ENCODE measurements around the gene BDH2.

The BDH2 gene

DNA sequence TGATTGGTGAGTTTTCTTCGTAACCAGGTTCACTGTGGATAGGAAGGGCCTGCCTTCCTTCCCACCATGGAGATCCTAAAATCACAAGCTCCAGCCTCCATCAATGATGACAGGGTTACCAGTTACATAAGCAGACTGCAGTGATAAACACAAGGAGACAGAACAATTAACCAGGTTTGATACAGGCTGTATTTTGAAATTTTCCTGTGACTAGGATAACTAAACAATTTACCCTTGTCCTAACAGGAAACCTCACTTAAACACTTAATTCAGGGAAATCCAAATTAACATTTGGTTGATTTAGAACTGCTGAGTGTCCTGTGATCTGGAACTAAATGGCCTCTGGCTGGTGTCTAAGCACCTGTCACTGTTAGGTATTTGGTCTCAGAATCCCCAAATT is 20.0 kb downstream of the BDH2 start:
- DNase-seq = no peak

GRCh38 chr4:103076747-103077347 is 22.8 kb downstream of the BDH2 start, which contains the start of gene SLC9B2:
Gene SLC9B2 (minus strand): TSS chr4:103076761. CDS start chr4:103067550, 9,211 bp downstream.
- no peak for DNase-seq

DNA sequence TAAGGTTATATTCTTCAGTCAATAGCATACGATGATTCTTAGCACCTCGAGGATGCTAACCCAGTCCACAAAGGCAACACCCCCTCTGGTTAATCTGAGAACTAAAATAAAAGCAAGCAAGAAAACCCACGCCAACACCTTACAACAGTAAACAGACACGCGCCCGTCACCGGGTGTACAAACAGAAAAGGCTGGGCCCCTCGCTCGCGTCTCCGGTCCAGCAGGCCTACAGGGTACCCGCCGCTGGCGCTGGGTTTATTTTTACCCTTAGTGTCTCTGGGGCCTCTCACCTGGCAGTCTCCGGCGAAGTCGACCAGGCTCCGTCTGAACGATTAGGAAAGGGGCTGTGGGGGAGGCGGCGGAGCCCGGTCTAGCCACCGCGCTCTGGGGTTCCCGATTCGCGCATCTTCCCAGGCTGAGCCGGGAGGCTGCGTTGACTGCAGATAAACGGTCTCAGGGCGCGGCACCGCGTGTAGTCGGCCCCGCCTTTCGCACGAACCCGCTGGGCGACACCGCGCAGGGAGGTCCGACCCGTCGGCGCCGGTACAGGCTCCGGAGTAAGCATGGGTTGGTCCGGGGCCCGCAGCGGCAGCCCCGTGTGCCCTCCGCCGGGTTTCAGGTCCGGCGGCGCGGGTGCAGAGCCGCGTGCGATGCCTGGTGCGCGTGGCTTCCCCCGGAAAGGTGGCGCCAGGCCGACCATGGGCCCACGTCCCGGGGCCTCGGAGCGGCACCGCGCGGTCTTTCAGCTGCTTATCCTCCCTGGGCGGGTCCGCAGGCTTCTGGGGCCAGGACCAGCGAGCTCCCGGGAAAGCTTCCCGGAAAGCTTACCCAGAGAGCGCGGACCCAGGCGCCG is 23.5 kb downstream of the BDH2 start:
- DNase-seq = peak; percentile 45

DNA sequence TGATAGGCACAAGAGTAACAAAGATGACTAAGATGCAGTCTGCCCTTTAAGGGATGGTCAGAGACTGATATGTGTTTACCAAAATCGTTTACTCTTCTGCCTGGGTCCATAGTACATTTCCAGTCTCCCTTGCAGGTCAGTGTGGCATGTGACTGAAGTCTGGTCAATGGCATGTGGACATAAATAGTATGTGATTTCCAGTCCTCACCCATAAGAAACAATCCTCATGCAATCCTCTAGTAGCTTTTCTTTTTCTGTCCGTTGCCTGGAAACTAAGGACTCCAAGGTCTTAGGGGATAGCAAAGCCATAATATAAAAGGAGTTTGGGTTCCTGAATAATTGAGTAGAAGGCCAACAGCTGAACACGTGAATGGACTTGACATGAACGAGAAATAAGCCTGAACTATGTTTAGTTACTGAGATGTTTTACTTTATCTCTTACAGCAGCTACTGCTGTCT is 24.2 kb downstream of the BDH2 start:
- no peak for DNase-seq

GRCh38 chr4:103074744-103075434 is 24.7 kb downstream of the BDH2 start:
- no peak for DNase-seq

- DNase-seq = no peak
Measured at GRCh38 chr4:103073792-103074438, 25.7 kb downstream of the BDH2 start.

- DNase-seq = no peak
Measured at GRCh38 chr4:103067841-103068547, 31.6 kb downstream of the BDH2 start.

DNA sequence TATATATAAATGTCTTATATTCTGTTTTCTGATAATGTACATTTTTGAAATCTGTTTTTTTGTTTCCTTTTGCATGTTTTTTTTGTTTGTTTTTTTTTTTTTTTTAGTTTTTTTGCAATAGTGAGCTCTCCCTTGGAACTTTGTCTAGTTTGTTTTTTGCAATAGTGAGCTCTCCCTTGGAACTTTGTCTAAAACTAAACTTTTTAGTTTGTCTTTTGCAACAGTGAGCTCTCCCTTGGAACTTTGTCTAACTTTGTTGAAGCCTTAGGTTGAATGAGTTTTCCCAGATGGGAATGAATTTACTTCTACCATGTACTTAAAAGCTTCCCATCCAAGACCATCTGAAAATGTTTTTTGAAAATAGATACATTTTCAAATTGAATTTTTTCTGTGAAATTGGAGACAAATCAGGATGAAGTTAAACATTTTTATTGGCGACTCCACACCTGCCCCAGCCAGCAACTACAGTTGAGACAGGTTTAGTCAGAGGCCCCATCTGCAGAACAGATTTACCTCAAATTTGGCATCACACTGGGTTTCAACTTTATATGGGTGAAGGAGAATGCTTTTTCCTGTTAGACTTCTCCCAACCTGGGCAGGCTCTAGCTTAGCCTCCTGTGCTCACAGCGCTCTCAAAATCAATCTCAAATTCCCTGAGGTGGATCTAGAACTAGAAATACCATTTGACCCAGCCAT is 39.0 kb downstream of the BDH2 start:
- no peak for DNase-seq

GRCh38 chr4:103054030-103054429 is 45.6 kb downstream of the BDH2 start:
- no peak for DNase-seq

DNA sequence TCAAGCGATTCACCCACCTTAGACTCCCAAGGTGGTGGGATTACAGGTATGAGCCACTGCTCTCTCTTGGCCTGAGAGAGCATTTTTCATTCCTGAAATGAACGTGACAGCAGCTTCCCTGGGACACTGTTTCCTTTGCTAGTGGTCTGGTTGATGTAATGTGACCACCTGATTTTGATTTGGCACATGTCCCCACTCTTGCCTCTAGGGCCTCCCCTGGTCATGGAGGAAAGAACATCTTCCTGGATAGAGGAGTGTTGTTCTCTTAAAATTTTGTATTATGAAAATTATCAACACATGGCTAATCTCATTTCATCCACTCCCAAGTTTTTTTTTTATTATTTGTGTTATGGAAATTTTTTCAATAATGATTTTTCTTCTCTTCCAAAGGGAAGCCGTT is 46.9 kb downstream of the BDH2 start:
- DNase-seq = no peak

- no peak for DNase-seq
Measured at GRCh38 chr4:103052145-103052544, 47.5 kb downstream of the BDH2 start.

GRCh38 chr4:103050736-103051436 is 48.7 kb downstream of the BDH2 start:
- no peak for DNase-seq

GRCh38 chr4:103046416-103047290 is 53.0 kb downstream of the BDH2 start:
- DNase-seq = peak; percentile 10

DNA sequence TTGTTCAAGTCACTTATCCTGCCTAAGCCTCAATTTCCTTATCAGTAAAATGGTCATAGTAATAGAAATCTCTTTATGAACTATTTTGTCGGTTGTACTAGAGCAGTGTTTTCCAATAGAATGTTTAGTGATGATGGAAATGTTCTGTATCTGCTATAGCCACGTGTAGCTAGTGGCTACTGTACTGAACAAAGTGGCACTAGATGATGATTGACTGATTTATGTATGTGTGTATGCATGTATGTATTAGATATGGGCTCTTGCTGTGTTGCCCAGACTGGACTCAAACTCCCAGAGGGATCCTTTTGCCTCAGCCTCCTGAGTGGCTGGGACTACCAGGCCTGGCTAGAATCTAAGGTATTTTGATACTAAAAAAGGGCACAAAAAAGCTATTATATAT is 55.5 kb downstream of the BDH2 start:
- no peak for DNase-seq

DNA sequence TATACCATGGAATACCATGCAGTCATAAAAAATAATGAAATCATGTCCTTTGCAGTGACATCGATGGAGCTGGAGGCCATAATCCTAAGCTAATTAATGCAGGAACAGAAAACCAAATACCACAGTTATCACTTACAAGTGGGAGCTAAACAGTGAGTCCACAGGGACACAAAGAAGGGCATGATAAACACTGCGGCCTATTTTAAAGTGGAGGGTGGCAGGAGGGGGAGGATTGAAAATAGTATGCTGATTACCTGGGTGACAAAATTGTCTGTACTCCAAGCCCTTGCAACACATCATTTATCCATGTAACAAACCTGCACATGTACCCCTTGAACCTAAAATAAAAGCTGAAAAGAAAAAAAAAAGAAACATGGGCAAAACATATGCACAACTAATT is 63.5 kb downstream of the BDH2 start:
- no peak for DNase-seq

- DNase-seq = peak; percentile 4
Measured at GRCh38 chr4:103032574-103032973, 67.1 kb downstream of the BDH2 start.

- DNase-seq = no peak
Measured at GRCh38 chr4:103030791-103031190, 68.8 kb downstream of the BDH2 start.

- DNase-seq = no peak
Measured at GRCh38 chr4:103029300-103029699, 70.3 kb downstream of the BDH2 start.

Measured in NCI-H345 (cell line).